NCI-H69 (cell line): ENCODE measurements around the gene NXPE3.

Experiments used
- DNase-seq: peaks from one replicate; lab custom pipeline; 2025; lab: John Stamatoyannopoulos, UW

The NXPE3 gene

GRCh38 chr3:101803173-101803782, 24.3 kb downstream of the NXPE3 start:
- peak; percentile 63 for DNase-seq

- DNase-seq: peak; percentile 2
Observed at GRCh38 chr3:101803939-101804338, 24.9 kb downstream of the NXPE3 start.

GRCh38 chr3:101806491-101806890, 27.5 kb downstream of the NXPE3 start:
- no peak for DNase-seq

- no peak for DNase-seq
Observed at GRCh38 chr3:101807888-101808287, 28.9 kb downstream of the NXPE3 start.

GRCh38 chr3:101809178-101810021, 30.4 kb downstream of the NXPE3 start:
- DNase-seq: peak; percentile 33

GRCh38 chr3:101810022-101810418, 31.0 kb downstream of the NXPE3 start:
- DNase-seq: no peak

GRCh38 chr3:101811875-101812274, 32.9 kb downstream of the NXPE3 start:
- DNase-seq: no peak

- no peak for DNase-seq
Observed at GRCh38 chr3:101812895-101813294, 33.9 kb downstream of the NXPE3 start.

GRCh38 chr3:101813817-101814440, 34.9 kb downstream of the NXPE3 start:
- DNase-seq: peak; percentile 2

GRCh38 chr3:101814835-101815234, 35.8 kb downstream of the NXPE3 start:
- no peak for DNase-seq

- DNase-seq: no peak
Observed at GRCh38 chr3:101816215-101817149, 37.5 kb downstream of the NXPE3 start.

GRCh38 chr3:101817992-101818391, 39.0 kb downstream of the NXPE3 start:
- no peak for DNase-seq

- no peak for DNase-seq
Observed at GRCh38 chr3:101819649-101820206, 40.7 kb downstream of the NXPE3 start.

GRCh38 chr3:101821503-101821902, 42.5 kb downstream of the NXPE3 start:
- no peak for DNase-seq

GRCh38 chr3:101823525-101823924, 44.5 kb downstream of the NXPE3 start:
- no peak for DNase-seq

- DNase-seq: no peak
Observed at GRCh38 chr3:101824702-101825101, 45.7 kb downstream of the NXPE3 start.

- no peak for DNase-seq
Observed at GRCh38 chr3:101825904-101826445, 47.0 kb downstream of the NXPE3 start.

GRCh38 chr3:101827211-101828174, 48.5 kb downstream of the NXPE3 start:
- DNase-seq: peak; percentile 71

GRCh38 chr3:101828276-101828675, 49.3 kb downstream of the NXPE3 start:
- peak; percentile 14 for DNase-seq
